Spleen (tissue), 3 donors: ENCODE data around the gene TRAPPC12.

Experiments
- POLR2A ChIP-seq, 3 donors: fragments of 450-650 bp; IDR thresholded peaks; one replicate each; pipeline ENCODE4 v1.5.1; 2017; ENCODE audit warnings: antibody characterized with exemption in 3 of 3, mild to moderate bottlenecking in 1 of 3
- POLR2AphosphoS5 ChIP-seq, 3 donors: sonication (generic); formaldehyde crosslinking; IDR thresholded peaks; one replicate each; pipeline ENCODE4 v1.5.1; 2017; ENCODE audit warnings: antibody characterized with exemption in 3 of 3

GRCh38 chr2:3433339-3433699 lies 53.8 kb downstream of the TRAPPC12 start:
- TF ChIP-seq POLR2A (IDR thresholded peaks at IDR 0.05) (no peak), POLR2AphosphoS5 (IDR thresholded peaks at IDR 0.05) (no peak)
